Measurements from ENCODE around the gene PCDH9. TPM values are rescaled to one million over a fixed set of nuclear protein-coding genes. Genes with fewer than 3 reads are reported as not detected.

PCDH9 gene
- total RNA-seq, 1 donor from 2014 or later, result 13.9 TPM

GRCh38 chr13:66981912-66982311, 248.2 kb downstream of the PCDH9 start:
- DNase-seq (ENCODE audit: low read depth), result no peak

GRCh38 chr13:66977161-66977560, 253.0 kb downstream of the PCDH9 start:
- DNase-seq (ENCODE audit: low read depth), result no peak

GRCh38 chr13:66974889-66975288, 255.2 kb downstream of the PCDH9 start:
- no peak for DNase-seq (ENCODE audit: low read depth)

GRCh38 chr13:66974174-66974573, 256.0 kb downstream of the PCDH9 start:
- DNase-seq (ENCODE audit: low read depth), result no peak

GRCh38 chr13:66972659-66973058, 257.5 kb downstream of the PCDH9 start:
- DNase-seq (ENCODE audit: low read depth), result no peak

GRCh38 chr13:66971004-66971403, 259.1 kb downstream of the PCDH9 start:
- DNase-seq (ENCODE audit: low read depth), result no peak

- DNase-seq (ENCODE audit: low read depth), result no peak
These were observed 260.8 kb downstream of the PCDH9 start for GRCh38 chr13:66969291-66969690.

- no peak for DNase-seq (ENCODE audit: low read depth)
These were observed 262.1 kb downstream of the PCDH9 start for GRCh38 chr13:66967811-66968597.

GRCh38 chr13:66965181-66965580, 265.0 kb downstream of the PCDH9 start:
- no peak for DNase-seq (ENCODE audit: low read depth)

- no peak for DNase-seq (ENCODE audit: low read depth)
These were observed 267.2 kb downstream of the PCDH9 start for GRCh38 chr13:66962953-66963352.

GRCh38 chr13:66958611-66959010, 271.5 kb downstream of the PCDH9 start:
- no peak for DNase-seq (ENCODE audit: low read depth)

- DNase-seq (ENCODE audit: low read depth), result no peak
These were observed 277.6 kb downstream of the PCDH9 start for GRCh38 chr13:66952507-66952906.

GRCh38 chr13:66951426-66951825, 278.7 kb downstream of the PCDH9 start:
- DNase-seq (ENCODE audit: low read depth), result no peak

- DNase-seq (ENCODE audit: low read depth), result no peak
These were observed 279.5 kb downstream of the PCDH9 start for GRCh38 chr13:66950666-66951065.

GRCh38 chr13:66948910-66949309, 281.2 kb downstream of the PCDH9 start:
- no peak for DNase-seq (ENCODE audit: low read depth)

GRCh38 chr13:66943530-66943929, 286.6 kb downstream of the PCDH9 start:
- no peak for DNase-seq (ENCODE audit: low read depth)

- no peak for DNase-seq (ENCODE audit: low read depth)
These were observed 290.0 kb downstream of the PCDH9 start for GRCh38 chr13:66940113-66940512.

GRCh38 chr13:66937423-66937822, 292.7 kb downstream of the PCDH9 start:
- DNase-seq (ENCODE audit: low read depth), result no peak

- peak; percentile 53 for DNase-seq (ENCODE audit: low read depth)
These were observed 296.1 kb downstream of the PCDH9 start for GRCh38 chr13:66933994-66934393.

GRCh38 chr13:66933527-66933926, 296.6 kb downstream of the PCDH9 start:
- no peak for DNase-seq (ENCODE audit: low read depth)

GRCh38 chr13:66927562-66927961, 302.6 kb downstream of the PCDH9 start:
- DNase-seq (ENCODE audit: low read depth), result no peak

- DNase-seq (ENCODE audit: low read depth), result no peak
These were observed 303.1 kb downstream of the PCDH9 start for GRCh38 chr13:66926851-66927524.

All from myocyte (in vitro differentiated cells).